ENCODE measurements around the gene HIRA. TPM values are rescaled to one million over a fixed set of nuclear protein-coding genes. Genes with fewer than 3 reads are reported as not detected.

HIRA gene
- polyA plus RNA-seq, 3 donors = 1.8 to 20.7 (median 2.6) TPM

DNA sequence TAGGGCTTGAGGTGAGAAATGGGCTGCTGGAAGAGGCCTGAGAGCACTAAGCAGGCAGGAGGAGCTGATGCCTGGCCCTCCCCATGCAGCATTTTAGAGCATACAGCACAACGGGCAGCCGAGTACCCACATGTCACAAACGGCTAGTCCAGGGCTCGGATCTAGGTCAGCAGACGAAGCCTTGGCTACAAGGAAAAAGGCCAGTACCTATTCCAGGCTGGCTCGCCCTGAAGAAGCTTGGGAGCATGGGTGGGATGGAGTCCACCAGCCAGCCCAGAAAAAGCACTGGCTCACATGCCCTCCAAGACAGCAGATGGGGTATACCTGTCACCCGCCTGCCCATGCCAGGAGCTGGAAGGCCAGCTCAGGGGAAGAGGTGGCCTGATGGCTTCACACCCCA, 37.9 kb upstream of the HIRA start:
- Histone ChIP-seq H3K4me2 (replicated peaks; ENCODE audit: extremely low read depth, low read length, poor library complexity, severe bottlenecking) (no peak overlapping the region), H2AFZ (ENCODE audit: insufficient read depth, low read depth, low read length, poor library complexity, severe bottlenecking) (no peak overlapping the region), H3K79me2 (ENCODE audit: insufficient read depth, low read length) (peaks cover 4% of the 10 kb centered on the region), H3K9ac (ENCODE audit: insufficient read depth, low read length, poor library complexity, severe bottlenecking) (no peak overlapping the region), H3K36me3 (replicated peaks in 1 of 2; ENCODE audit: control insufficient read depth in 1 of 2, insufficient read depth in 2 of 2, low read length in 2 of 2) (peaks cover 97% of the 10 kb centered on the region in 2 donors), H3K4me1 (ENCODE audit: control insufficient read depth in 1 of 2, insufficient read depth in 2 of 2, low read length in 2 of 2) (no peaks in the 10 kb centered on the region), H3K27ac (ENCODE audit: low read depth in 1 of 2, low read length in 2 of 2) (no peak overlapping the region), H3K27me3 (ENCODE audit: control insufficient read depth in 2 of 2, insufficient read depth in 2 of 2, low read length in 2 of 2) (no peaks in the 10 kb centered on the region), H3K4me3 (replicated peaks in 1 of 3; ENCODE audit: low read depth in 2 of 3, low read length in 3 of 3) (no peak overlapping the region), H4K20me1 (ENCODE audit: insufficient read depth, low read length) (peaks cover 32% of the 10 kb centered on the region), H3K9me3 (replicated peaks in 1 of 2; ENCODE audit: control insufficient read depth in 1 of 2, insufficient read depth in 1 of 2, low read length in 2 of 2) (no peaks in the 10 kb centered on the region)
- intact Hi-C loops (cut with micrococcal nuclease) = loop anchor here in 1 of 2 donors (10.0 kb wide), 1 partner anchor 65 kb away; no protein-coding TSS in a partner anchor
- DNase-seq = no peak
- H3K27ac Mint-ChIP-seq = no peak overlapping the region
- no peaks in the 10 kb centered on the region for H3K4me1 Mint-ChIP-seq
- peaks cover 94 to 97% of the 10 kb centered on the region in 2 donors for H3K36me3 Mint-ChIP-seq
- no peak overlapping the region for H3K4me3 Mint-ChIP-seq
- H3K27me3 Mint-ChIP-seq (ENCODE audit: low read depth in 3 of 3) = peaks cover 0 to 5% (median 0%) of the 10 kb centered on the region in 3 donors
- H3K9me3 Mint-ChIP-seq = no peaks in the 10 kb centered on the region
- TF ChIP-seq, protein P1, sequence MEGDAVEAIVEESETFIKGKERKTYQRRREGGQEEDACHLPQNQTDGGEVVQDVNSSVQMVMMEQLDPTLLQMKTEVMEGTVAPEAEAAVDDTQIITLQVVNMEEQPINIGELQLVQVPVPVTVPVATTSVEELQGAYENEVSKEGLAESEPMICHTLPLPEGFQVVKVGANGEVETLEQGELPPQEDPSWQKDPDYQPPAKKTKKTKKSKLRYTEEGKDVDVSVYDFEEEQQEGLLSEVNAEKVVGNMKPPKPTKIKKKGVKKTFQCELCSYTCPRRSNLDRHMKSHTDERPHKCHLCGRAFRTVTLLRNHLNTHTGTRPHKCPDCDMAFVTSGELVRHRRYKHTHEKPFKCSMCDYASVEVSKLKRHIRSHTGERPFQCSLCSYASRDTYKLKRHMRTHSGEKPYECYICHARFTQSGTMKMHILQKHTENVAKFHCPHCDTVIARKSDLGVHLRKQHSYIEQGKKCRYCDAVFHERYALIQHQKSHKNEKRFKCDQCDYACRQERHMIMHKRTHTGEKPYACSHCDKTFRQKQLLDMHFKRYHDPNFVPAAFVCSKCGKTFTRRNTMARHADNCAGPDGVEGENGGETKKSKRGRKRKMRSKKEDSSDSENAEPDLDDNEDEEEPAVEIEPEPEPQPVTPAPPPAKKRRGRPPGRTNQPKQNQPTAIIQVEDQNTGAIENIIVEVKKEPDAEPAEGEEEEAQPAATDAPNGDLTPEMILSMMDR (IDR thresholded peaks at IDR 0.05) = no peak
- whole genome bisulfite sequencing (ENCODE audit: insufficient coverage) = 98% methylated on average over 5 of the region's 7 CpGs

- TF ChIP-seq, protein P1 (IDR thresholded peaks at IDR 0.05) = no peak
- Mint-ChIP-seq H3K27ac (peak overlapping the region in 2 of 7 donors; percentile 8 to 38), H3K4me3 (no peak overlapping the region), H3K4me1 (no peaks in the 10 kb centered on the region), H3K27me3 (ENCODE audit: low read depth in 3 of 3) (peaks cover 0 to 5% (median 0%) of the 10 kb centered on the region in 3 donors), H3K36me3 (peaks cover 97 to 98% of the 10 kb centered on the region in 2 donors), H3K9me3 (no peaks in the 10 kb centered on the region)
- Histone ChIP-seq H3K27ac (ENCODE audit: low read depth in 1 of 2, low read length in 2 of 2) (no peak overlapping the region), H3K79me2 (ENCODE audit: insufficient read depth, low read length) (no peaks in the 10 kb centered on the region), H3K9ac (ENCODE audit: insufficient read depth, low read length, poor library complexity, severe bottlenecking) (no peak overlapping the region), H3K4me2 (replicated peaks; ENCODE audit: extremely low read depth, low read length, poor library complexity, severe bottlenecking) (no peak overlapping the region), H3K4me3 (replicated peaks in 1 of 3; ENCODE audit: low read depth in 2 of 3, low read length in 3 of 3) (no peak overlapping the region), H3K27me3 (ENCODE audit: control insufficient read depth in 2 of 2, insufficient read depth in 2 of 2, low read length in 2 of 2) (no peaks in the 10 kb centered on the region), H3K36me3 (replicated peaks in 1 of 2; ENCODE audit: control insufficient read depth in 1 of 2, insufficient read depth in 2 of 2, low read length in 2 of 2) (peaks cover 97 to 100% of the 10 kb centered on the region in 2 donors), H3K9me3 (replicated peaks in 1 of 2; ENCODE audit: control insufficient read depth in 1 of 2, insufficient read depth in 1 of 2, low read length in 2 of 2) (no peaks in the 10 kb centered on the region), H3K4me1 (ENCODE audit: control insufficient read depth in 1 of 2, insufficient read depth in 2 of 2, low read length in 2 of 2) (no peaks in the 10 kb centered on the region), H4K20me1 (ENCODE audit: insufficient read depth, low read length) (peaks cover 22% of the 10 kb centered on the region), H2AFZ (ENCODE audit: insufficient read depth, low read depth, low read length, poor library complexity, severe bottlenecking) (no peak overlapping the region)
- 96% methylated on average over 5 of the region's 6 CpGs for WGBS (ENCODE audit: insufficient coverage)
- no peak for DNase-seq
- intact Hi-C loops (cut with micrococcal nuclease) = loop anchor here in 1 of 2 donors (10.0 kb wide), 1 partner anchor 63 kb away; no protein-coding TSS in a partner anchor
Measured at GRCh38 chr22:19467912-19468311, 36.4 kb upstream of the HIRA start.
